MCF 10A (cell line): ENCODE data around the gene TECPR1. TPM values are rescaled to one million over a fixed set of nuclear protein-coding genes. Genes with fewer than 3 reads are reported as not detected.

Source experiments
- BruUV-seq: library from RNA; stranded (reverse); fragments of 400-500 nt; replicated peaks from 2 replicates; lab custom pipeline; 2021; lab: Mats Ljungman, UMichigan
- CTCF ChIA-PET: fragments of 300-600 bp; sonication (Branson Sonifier 250); formaldehyde crosslinking; extraction: SDS; loops from one replicate; lab custom pipeline; 2021; ENCODE audit warnings: antibody characterized with exemption, inconsistent platforms; lab: Yijun Ruan, JAX
- POLR2A ChIA-PET: fragments of 300-600, 350-650 bp; sonication (Branson Sonifier 250); formaldehyde crosslinking; extraction: SDS; loops from one replicate; lab custom pipeline; 2020; ENCODE audit warnings: antibody characterized with exemption, inconsistent platforms; lab: Yijun Ruan, JAX
- DNase-seq: peaks from one replicate; pipeline ENCODE4 v3.0.0-alpha.2; 2018; ENCODE audit not compliant: unreplicated experiment
- H3K27ac Mint-ChIP-seq: one replicate; pipeline ENCODE4 v1.8.0; 2022; ENCODE audit warnings: mild to moderate bottlenecking, low read depth, mixed read lengths; ENCODE audit not compliant: unreplicated experiment
- H3K27me3 Mint-ChIP-seq: one replicate; pipeline ENCODE4 v1.8.0; 2022; ENCODE audit warnings: mixed read lengths; ENCODE audit not compliant: insufficient read depth, unreplicated experiment
- H3K36me3 Mint-ChIP-seq: one replicate; pipeline ENCODE4 v1.8.0; 2022; ENCODE audit warnings: mild to moderate bottlenecking, moderate library complexity, mixed read lengths; ENCODE audit not compliant: insufficient read depth, unreplicated experiment
- H3K4me1 Mint-ChIP-seq: one replicate; pipeline ENCODE4 v1.8.0; 2022; ENCODE audit warnings: mixed read lengths; ENCODE audit not compliant: insufficient read depth, unreplicated experiment
- H3K4me3 Mint-ChIP-seq: one replicate; pipeline ENCODE4 v1.8.0; 2022; ENCODE audit warnings: mild to moderate bottlenecking, moderate library complexity, mixed read lengths; ENCODE audit not compliant: unreplicated experiment
- H3K9me3 Mint-ChIP-seq: one replicate; pipeline ENCODE4 v1.8.0; 2022; ENCODE audit warnings: mixed read lengths; ENCODE audit not compliant: unreplicated experiment
- CTCF ChIP-seq: fragments of 200-600 bp; IDR thresholded peaks from one replicate; pipeline ENCODE4 v1.8.0; 2022; ENCODE audit warnings: antibody characterized with exemption, mild to moderate bottlenecking; ENCODE audit not compliant: unreplicated experiment
- intact Hi-C: fragments of 100-400 bp; cut with micrococcal nuclease; formaldehyde crosslinking; loops from 2 replicates; pipeline ENCODE4 v1.14.1; 2022
- total RNA-seq: library from RNA; stranded (reverse); gene quantifications from 2 replicates; pipeline ENCODE4 v1.2.3, GENCODE V29; 2022

TECPR1 gene
- total RNA-seq, 1 experiment from 2014 or later: 15.4 TPM

- intact Hi-C loops: no loop called here
- POLR2A ChIA-PET: no interaction called here
- Mint-ChIP-seq H3K27ac (no peak overlapping the region), H3K27me3 (no peaks in the 10 kb centered on the region), H3K9me3 (no peaks in the 10 kb centered on the region), H3K4me3 (no peak overlapping the region), H3K36me3 (peaks cover 35% of the 10 kb centered on the region), H3K4me1 (no peaks in the 10 kb centered on the region)
- no TSS peak for BruUV-seq
- no peak for TF ChIP-seq CTCF
- DNase-seq: no peak
- CTCF ChIA-PET: interaction anchor here (0.6 to 26.1 kb wide), 3 partner anchors 10 to 159 kb away, joined by 3 to 739 read pairs (median 51); no protein-coding TSS in a partner anchor
Measured at GRCh38 chr7:98177553-98177952, 74.5 kb downstream of the TECPR1 start.

GRCh38 chr7:98175260-98175940 lies 76.6 kb downstream of the TECPR1 start:
- no peak for TF ChIP-seq CTCF
- no peak for DNase-seq
- ChIA-PET CTCF (interaction anchor here (6.5 to 26.1 kb wide), 2 partner anchors 8 to 157 kb away, joined by 51 to 739 read pairs; no protein-coding TSS in a partner anchor), POLR2A (interaction anchor here (0.7 to 1.6 kb wide), 2 partner anchors 11 to 1001 kb away, joined by 3 to 4 read pairs; no protein-coding TSS in a partner anchor)
- Mint-ChIP-seq H3K4me3 (no peak overlapping the region), H3K4me1 (no peaks in the 10 kb centered on the region), H3K27me3 (no peaks in the 10 kb centered on the region), H3K27ac (no peak overlapping the region), H3K36me3 (peaks cover 53% of the 10 kb centered on the region), H3K9me3 (no peaks in the 10 kb centered on the region)
- BruUV-seq: no TSS peak
- intact Hi-C loops: no loop called here

- CTCF ChIA-PET: interaction anchor here (0.5 to 26.1 kb wide), 3 partner anchors 66 to 367 kb away, joined by 4 to 739 read pairs (median 5); no protein-coding TSS in a partner anchor
Measured at GRCh38 chr7:98174334-98175259, 77.4 kb downstream of the TECPR1 start.

More at GRCh38 chr7:98174334-98175259, 77.4 kb downstream of the TECPR1 start:
- Mint-ChIP-seq H3K27ac (no peak overlapping the region), H3K36me3 (peaks cover 53% of the 10 kb centered on the region), H3K27me3 (no peaks in the 10 kb centered on the region), H3K4me1 (no peaks in the 10 kb centered on the region), H3K4me3 (no peak overlapping the region), H3K9me3 (no peaks in the 10 kb centered on the region)
- BruUV-seq: no TSS peak
- intact Hi-C loops: no loop called here
- no peak for DNase-seq
- TF ChIP-seq CTCF: no peak
- POLR2A ChIA-PET: no interaction called here
